ENCODE measurements around the gene UFD1.

DNA sequence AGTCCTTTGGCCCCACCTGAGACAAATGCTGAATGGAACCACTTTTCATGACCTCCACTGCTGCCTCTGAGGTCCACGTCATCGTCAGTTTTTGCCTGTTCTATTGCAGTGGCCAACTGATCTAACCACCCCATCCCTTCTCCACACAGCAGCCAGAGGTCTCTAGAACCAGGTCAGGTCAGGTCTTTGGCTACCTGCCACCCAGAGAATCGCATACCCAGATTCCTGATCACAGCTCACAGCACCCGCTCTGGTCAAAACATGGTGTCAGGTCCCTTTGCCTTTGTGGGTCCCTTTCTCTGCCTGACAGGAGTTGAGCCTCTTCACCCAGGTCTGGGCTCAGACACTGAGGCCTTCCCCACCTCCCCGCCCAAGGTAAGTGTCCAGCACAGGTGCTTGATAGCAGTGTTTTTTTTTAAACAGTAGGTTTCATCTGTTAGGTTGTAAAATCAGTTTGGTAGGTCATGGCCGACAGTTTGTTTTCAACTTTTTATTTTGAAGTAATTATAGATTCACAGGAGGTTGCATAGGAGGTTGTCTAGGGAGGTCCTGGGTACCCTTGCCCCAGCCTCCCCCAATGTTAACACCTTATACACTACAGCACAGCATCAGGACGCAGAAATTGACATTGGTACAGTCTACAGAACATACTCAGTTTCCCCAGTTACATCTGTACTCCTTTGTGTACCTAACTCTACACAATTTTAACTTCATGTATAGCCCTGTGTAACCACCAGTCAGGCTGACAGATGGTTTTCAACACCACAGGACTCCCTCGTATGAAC is 38.4 kb downstream of the UFD1 start:
- TF ChIP-seq CTCF (IDR thresholded peaks at IDR 0.05) = no peak
- no peak for TF ChIP-seq POLR2A (IDR thresholded peaks at IDR 0.05)
- no peak for TF ChIP-seq POLR2AphosphoS5 (IDR thresholded peaks at IDR 0.05)
- TF ChIP-seq EP300 (IDR thresholded peaks at IDR 0.05) = no peak
